HG03097 (cell line): ENCODE results near the gene TBC1D14.

Experiments
- ATAC-seq: cut with Tn5 transposase; IDR thresholded peaks from one replicate; pipeline ENCODE4 v1.9.1; 2021; ENCODE audit not compliant: unreplicated experiment, low FRiP score

The TBC1D14 gene

DNA sequence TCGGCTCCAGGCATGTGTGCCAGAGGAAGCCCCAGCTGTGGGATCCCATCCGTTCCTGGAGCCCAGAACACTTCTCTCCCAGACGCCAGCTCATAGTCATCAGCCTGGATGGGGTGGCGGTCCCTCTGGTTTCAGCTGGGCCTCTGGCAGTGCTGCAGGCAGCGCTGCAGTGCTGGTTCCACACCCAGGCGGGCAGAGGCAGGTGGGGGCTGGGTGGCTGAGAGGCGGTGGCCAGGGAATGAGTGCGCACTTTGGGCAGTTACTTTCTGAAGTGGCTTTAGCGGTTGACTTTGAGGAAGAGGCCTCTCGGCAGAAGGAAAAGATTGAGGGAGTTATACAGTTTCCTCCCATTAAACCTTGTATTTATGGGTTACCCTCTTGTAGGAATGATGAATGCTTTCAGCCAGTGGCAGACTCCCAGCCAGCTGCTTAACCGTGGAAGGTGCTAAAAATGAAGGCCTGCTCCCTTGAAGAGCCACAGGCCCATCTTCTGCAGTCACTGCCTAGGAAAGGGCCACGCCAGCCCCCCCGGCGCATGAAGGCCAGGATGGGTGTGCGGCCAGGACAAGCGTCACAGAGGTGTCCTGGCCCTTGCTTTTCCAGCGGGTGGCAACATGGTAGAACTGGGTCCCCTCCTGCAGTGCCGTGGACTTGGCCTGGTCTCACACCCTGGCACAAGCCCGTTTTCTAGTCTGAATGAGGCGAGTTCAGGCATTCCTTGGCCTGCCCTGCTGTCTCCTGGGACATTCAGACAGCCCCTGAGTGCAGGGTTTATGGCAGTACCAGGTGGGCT lies 143.5 kb downstream of the TBC1D14 start:
- ATAC-seq, result no peak

DNA sequence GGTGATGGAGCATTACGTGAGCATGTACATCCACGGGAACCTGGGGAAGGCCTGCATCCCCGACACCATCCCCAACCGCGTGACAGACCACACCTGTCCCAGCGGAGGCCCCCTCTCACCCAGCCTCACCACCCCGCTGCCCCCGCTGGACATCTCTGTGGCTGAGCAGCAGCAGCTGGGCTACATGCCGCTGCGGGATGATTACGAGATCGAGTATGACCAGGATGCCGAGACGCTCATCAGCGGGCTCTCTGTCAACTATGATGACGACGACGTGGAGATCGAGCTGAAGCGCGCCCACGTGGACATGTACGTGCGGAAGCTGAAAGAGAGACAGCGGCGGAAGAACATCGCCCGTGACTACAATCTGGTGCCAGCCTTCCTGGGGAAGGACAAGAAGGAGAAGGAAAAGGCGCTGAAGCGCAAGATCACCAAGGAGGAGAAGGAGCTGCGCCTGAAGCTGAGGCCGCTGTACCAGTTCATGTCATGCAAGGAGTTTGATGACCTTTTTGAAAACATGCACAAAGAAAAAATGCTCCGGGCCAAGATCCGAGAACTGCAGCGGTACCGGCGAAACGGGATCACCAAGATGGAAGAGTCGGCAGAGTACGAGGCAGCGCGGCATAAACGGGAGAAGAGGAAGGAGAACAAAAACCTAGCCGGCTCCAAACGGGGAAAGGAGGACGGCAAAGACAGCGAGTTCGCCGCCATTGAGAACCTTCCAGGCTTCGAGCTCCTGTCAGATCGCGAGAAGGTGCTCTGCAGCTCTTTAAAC lies 144.7 kb downstream of the TBC1D14 start:
- ATAC-seq, result no peak

DNA sequence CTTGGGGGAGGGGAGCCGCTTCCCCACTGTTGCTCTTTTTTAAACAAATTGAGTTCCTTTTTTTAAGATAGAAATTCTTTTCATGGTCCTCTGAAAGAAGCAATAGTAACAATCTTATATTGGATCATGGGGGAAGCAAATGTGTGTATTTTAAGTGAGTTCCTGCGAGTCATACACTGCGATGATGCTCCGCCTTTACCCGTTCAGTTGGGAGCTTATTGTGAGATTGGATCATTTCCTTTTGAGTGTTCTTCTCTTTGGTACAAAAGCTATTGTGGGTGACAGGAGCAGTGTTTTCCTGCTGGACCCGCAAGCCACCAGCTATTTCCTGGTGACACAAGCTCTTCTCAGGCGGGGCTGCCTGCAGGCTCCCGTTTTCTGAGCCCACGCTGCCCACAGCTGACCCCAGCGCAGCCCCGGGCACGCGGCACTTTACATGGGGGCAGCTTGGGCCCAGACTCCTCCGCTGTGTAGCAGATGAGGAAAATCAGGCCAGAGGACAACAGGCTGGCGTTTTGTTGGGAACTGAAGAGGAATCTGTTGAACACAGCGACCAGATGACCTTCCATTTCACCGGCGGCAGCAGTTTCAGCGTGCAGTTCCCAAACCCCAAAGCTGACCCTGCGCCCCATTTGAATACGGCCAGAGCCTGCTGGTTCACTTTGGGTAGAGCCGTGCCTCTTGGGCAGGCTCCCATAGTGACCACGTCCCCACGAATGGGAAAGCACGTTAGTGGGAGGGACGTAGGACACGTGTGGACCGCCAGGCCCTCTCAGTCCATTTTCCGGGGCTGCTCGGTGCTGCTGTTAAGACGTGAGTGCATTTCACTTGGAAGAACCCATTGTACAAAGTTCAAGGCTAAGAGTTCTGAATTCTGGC lies 145.7 kb downstream of the TBC1D14 start:
- no peak for ATAC-seq

DNA sequence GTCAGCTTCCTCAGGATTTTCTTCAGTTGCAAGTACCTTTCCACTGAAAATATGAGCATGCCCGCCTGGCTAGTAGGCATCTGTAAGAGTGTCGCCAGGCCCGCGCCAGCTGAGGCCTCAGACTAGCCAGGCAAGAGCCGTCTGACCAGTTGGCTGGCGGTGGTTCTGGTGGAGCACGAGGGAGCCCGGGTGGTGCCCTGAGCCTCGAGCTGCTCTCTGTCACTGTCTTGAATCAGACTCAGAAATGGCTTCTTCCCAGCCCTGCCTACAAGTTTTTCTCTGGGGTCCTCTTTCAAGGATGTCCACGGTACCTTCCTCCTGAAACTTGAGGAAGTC lies 146.3 kb downstream of the TBC1D14 start:
- ATAC-seq, result no peak

DNA sequence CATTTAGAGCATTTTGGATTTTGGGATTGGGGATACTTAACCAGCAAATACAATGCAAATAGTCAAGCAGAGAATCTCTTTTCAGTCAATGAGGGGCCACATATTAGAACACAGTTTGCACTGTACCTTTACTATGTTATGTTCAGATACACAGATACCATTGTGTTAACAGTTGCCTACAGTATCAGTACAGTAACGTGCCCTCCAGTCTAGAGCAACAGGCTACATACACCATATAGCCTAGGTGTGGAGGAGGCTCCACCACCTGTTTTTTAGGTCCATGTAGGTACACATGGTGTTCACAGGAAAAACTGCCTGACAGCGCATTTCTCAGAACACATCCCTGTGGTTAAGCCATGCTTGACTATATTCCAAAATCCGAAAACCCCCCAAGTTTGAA lies 149.2 kb downstream of the TBC1D14 start:
- no peak for ATAC-seq

DNA sequence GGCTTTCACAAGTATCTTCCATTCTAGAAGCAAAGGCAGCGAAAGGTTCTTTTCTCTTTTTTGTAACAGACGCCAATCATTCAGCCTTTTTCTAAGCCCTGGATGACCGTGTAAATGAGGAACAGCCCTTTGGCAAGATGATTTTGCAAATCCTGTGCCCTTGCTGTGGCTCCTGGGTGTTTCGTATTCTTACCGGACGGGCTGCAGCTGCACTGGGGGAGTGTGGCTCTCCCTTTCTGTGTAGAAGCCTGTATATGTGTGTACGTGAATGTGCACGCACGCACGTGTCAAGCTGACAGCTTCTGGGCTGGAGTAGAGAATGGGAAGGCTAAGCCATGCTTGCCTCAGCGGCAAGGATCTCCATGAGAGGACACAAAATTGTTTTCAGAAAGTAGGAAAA lies 150.0 kb downstream of the TBC1D14 start:
- ATAC-seq, result no peak

DNA sequence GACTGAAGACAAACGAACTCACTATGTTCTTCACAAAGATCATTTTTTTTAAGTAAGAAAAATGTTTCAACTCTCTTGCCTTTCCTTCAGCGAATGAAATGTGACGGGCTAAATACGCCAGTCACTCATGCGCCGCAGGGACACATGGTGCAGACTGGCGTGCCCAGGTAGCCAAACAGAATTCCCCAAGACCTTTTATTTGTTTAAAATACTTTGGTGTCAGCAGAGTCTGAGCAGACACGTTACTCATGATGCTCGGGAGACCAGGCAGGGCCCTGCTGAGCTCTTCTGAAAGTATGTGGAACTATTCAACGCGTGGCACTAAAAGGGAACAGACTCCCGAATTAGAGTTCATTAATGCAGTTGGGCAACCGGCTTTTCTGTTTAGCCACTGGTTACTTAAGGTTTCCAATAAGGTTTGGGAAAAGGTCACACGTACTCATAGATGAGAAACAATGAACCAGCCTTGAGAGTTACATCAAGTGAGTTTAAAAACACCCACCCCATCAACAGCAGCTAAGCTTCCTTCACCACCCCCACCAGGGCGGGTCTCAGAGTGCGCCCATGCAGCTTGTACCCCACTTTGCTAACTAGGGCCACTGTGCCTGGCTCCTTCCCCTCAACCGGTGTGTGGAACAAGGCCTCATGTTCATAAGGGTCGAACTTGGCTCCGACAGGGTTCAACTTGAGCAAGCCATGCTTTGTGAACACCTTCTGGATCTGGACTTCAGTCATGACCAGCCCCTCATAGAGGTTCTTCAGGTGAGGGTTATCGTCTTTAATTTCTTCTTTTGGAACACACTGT lies 150.9 kb downstream of the TBC1D14 start:
- no peak for ATAC-seq

DNA sequence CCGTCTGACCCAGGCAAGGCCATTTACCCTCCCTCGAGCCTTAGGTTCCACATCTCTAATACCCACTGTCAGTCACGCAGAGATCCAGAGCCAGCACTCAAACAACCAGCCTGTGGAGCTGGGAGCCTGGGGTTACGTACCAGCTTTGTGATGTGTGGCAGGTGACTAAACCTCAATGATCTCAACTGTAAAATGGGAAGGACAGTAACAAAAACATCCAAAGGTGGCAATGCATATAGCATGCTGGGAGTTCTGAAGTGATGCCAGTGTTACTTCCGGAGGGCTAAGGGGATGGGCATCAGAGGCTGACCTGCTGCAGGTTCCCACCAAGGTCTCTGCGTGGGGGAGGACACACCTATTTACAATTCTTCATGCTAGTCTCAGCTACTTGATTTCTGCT lies 152.2 kb downstream of the TBC1D14 start:
- ATAC-seq, result no peak

DNA sequence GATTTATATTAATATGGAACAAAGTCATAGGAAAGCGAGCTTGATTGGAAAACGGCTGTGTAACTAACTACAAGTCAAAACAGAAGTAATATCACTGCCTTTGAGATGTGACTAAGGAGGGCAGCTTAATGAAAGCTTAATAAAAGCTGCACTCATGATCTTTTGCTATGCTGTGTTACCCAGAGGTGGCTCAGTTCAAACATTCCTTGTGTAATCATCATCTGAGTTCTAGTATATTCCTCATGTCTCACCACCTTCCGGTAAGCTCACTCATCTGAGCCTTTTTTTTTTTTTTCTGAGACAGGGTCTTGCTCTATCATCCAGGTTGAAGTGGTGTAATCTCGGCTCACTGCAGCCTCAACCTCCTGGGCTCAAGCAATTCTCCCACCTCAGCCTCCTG lies 153.2 kb downstream of the TBC1D14 start:
- no peak for ATAC-seq

DNA sequence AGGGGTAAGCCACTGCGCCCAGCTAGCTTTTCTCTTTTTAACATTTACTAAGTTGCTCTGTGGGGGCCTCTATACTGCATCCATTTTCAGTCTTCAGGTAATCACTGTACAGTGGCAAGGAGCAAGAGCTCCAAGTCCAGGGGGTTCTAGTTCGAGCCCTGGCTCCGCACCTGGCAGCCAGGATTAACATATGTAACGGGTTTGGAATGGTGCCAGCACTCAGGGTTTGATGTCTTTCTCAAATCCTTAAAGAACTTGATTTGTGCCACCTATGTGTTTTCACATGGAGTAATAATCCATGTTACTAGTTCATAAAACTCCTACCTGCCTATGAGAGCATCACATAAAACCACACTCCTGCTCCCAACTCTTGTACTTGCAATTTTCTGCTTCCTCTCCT lies 153.7 kb downstream of the TBC1D14 start:
- no peak for ATAC-seq

DNA sequence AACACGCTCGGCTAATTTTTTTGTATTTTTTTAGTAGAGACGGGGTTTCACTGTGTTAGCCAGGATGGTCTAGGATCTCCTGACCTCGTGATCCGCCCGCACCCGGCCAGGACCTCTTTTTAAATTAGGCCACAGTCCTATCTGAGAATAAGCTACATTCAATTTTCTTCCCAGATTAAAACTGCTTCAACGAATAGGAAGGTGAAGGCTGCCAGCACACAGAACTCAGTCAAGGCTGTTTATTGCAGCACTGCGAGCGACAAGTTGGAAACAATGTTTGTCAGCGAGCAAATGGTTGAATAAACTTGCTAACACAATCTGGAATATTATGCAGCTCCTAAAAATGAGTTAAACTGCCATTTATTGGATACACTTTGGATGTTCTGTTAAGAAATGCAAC lies 156.4 kb downstream of the TBC1D14 start:
- ATAC-seq, result no peak

DNA sequence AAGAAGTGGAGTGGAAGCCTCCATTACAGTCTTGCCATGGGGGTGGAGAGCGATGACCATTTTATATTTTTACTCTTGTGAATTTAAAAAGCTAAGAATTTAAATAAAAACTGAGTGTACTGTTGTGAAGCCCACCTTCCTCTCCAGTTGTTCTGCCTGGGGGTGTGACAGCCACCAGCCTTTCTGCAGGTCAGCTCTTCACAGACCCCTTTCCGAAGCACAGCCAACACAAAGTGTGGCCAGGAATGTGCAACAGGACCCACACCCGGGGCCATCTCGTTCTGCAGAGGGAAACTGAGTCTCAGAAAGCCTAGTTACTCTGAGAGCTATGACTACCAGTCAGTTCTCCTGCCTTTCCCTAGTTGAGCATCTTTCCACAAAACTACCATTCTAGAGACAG lies 156.9 kb downstream of the TBC1D14 start:
- no peak for ATAC-seq

DNA sequence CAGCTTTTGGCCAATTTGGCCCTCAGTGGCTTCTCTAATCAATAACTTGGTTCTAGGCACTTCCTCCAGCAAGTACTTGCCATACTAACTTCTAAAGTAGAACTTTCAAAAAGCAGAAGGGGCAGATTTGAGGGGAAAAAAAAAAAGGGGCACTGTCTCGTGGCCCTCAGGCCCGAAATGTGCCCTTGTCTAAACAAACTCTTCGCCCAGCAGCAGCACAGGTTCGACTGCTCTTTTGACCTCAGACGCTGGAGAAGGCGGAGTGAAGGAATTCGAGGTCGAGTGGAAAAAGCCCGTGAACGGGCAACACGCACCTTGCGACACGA lies 157.5 kb downstream of the TBC1D14 start:
- ATAC-seq, result no peak

DNA sequence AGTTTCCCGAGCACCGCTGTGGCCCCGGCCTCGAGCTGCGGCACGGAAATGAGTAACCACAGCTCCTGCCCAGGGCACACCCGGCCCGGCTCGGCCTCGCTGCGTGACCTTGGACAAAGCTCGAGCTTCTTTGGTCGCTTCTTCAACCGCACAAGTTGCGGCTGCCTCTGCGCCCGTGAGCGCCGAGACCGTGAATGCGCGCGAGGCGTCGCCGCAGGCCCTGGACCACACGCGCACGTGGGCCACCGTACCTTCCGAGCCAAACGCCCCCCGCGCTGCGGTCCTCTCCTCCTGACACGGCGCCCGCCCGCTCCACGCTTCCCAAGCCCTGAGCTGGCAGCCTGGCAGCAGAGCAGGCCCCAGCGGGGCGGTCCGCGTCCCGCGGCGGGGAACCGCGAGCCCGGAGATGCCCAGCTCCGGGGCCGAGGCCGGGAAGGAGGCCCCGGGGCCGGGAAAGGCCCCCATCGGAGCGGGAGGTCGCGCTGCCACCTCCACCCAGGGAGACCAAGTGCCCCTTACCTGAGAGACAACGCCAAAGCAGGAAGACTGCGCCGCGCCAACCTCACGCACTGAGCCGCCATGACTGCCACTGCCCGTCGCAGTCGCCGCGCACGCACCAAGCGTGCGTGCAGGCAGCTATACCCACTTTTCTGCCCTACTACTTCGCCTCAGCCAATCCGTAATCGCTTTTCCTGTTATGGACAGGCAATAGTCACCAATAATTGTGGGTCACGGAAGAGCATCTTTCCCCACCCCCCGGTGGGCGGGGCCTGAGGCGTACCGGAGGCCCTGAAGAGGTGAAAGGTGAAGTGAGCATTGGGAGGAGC lies 158.0 kb downstream of the TBC1D14 start, which contains the start of gene GRPEL1:
Gene GRPEL1, minus strand, starts transcription at position 613 of the 827 bp plus-strand sequence. Its CDS starts 32 bp downstream, at position 581.
- peak; percentile 90 for ATAC-seq

DNA sequence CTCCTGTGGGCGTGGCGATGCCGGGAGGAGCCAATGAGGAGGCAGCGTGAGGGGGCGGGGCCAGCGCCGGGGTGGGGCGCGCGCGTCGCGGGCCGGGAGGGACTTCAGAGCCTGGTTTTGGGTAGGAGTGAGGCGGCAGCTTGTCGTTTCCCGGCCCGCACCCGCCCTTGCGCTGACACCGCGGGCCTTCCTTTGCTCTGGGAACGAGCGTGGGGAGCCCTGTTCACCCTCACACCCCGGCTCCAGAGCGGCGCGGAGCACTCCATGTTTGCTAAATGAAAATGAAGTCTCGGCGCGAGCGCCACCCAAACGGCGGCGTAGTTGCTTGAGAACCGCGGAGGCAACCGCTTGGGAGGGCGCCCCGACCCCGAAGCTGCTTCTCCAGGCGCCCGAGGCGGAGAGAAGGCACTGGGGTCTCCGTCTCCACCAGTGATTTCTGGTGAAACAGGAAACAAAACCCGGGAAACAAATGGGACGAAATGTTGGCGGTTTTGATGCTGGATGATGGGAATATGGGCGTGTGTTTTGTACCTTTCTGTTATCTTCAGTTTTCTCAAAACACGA lies 158.7 kb downstream of the TBC1D14 start:
- ATAC-seq, result peak; percentile 23

DNA sequence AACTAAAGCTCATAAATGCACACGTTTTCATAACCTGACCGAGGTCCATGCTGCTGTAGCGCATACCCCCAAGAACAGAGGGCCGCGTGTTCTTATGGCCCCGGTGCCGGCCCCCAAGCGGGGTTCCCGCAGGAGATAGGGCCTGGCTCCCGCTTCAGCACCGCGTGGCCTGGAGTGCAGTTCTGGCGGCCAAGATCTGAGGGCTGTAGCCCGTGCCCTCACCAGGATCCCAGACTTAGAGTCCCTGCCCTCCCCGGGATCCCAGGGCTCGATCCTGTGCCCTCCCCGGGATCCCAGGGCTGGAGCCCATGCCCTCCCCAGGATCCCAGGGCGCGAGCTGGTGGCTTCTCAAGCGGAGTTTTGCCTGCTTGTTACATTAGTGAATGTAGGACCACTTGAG lies 159.3 kb downstream of the TBC1D14 start:
- no peak for ATAC-seq

DNA sequence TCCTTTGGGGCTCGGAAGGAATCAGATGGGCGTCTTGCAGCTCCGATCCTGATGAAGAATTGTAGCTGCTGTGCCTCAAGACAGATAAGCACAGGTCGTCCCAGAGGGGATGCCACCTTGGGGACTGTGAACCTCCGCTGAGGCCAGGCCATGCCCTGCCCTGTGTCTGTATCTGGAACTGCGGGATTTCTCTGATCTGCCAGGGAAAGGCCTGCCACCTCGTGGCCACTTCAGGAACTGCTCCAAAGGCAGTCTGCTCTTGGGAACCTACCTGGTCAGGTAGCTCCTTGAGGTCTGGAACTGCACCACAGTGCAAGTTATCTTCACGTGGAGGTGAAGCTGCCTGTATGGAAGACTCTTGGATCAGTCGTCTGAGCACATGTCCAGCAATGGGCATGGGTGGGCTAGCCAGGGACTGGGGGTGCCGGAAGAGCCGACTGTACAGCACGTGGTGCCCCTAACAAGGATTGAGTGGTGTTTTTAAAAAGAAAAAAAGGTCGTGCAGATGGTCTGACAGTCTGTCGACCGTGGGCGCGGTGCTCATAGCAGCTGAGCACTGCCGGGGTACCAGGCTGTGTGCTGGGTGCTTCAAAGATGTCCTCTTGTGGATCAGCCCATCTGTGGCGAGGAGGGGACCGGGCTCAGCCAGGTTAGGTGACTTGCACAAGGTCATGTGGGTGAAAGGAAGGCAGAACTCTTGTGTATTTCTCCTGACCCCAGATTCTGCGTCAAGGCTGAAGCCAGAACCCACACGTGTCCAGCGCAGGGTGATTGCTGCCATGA lies 161.3 kb downstream of the TBC1D14 start:
- peak; percentile 29 for ATAC-seq

DNA sequence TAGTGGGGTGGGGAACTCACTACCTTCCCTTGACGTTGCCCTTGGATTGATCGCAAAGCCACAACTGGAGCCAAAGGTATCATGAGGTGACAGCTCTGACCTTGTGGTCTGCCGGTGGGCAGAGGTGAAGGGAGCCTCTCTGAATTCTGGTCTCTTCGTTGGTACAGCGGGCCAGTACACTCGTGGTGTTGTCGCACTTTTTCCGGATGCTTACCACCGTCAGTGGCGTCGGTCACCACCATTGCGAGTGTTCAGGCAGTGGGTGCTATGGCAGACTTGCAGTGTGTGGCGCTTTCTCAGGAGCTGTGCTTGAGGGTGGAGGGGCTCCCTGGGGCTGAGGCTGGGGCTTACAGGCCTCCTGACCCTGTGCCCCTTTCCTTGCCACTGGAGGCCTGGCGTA lies 163.4 kb downstream of the TBC1D14 start:
- ATAC-seq, result no peak
